Fibroblast of the aortic adventitia (primary cell): ENCODE measurements around the gene KEL. TPM values are rescaled to one million over a fixed set of nuclear protein-coding genes. Genes with fewer than 3 reads are reported as not detected.

Source experiments
- DNase-seq: peaks from one replicate; pipeline ENCODE4 v3.0.0-alpha.2; 2010; ENCODE audit warnings: low read depth
- H3K4me3 ChIP-seq: 2 replicates; pipeline ENCODE4 v1.5.1; 2011; ENCODE audit warnings: low read depth, mild to moderate bottlenecking, control low read depth, low read length, moderate library complexity
- total RNA-seq: library from RNA; depleted of rRNA; stranded (reverse); fragments of >200 nt; gene quantifications from 2 replicates; pipeline ENCODE4 v1.2.3, GENCODE V29; 2012; ENCODE audit warnings: low replicate concordance
- TF ChIP-seq, protein P1 (sequence below): IDR thresholded peaks from 2 replicates; pipeline ENCODE4 v1.5.1; 2011; ENCODE audit warnings: mild to moderate bottlenecking, low read length, control low read depth, inconsistent platforms; ENCODE audit not compliant: insufficient read depth

The KEL gene
- total RNA-seq, 1 donor, result not detected

DNA sequence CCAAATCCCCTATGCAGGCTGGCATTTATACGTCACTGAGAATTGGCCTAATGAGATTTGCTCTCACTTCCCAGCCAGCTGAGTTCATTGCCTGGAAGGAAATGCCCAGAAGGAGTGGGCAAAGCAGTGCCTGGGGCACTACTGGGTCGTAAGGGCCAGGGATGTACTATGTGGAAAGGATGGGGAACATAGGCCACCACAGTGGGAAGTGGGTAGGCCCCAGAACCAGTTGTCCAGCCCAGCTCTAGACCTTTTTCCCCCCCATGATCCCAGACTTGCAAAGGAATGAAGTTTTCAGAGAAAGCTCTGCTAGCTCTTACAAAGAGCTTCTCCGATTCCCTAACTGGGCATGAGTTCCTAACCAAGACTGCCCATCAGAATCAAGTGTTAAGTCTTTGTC lies 42.5 kb downstream of the KEL start:
- no peak for DNase-seq
- no peak overlapping the region for H3K4me3 ChIP-seq
- TF ChIP-seq, protein P1, sequence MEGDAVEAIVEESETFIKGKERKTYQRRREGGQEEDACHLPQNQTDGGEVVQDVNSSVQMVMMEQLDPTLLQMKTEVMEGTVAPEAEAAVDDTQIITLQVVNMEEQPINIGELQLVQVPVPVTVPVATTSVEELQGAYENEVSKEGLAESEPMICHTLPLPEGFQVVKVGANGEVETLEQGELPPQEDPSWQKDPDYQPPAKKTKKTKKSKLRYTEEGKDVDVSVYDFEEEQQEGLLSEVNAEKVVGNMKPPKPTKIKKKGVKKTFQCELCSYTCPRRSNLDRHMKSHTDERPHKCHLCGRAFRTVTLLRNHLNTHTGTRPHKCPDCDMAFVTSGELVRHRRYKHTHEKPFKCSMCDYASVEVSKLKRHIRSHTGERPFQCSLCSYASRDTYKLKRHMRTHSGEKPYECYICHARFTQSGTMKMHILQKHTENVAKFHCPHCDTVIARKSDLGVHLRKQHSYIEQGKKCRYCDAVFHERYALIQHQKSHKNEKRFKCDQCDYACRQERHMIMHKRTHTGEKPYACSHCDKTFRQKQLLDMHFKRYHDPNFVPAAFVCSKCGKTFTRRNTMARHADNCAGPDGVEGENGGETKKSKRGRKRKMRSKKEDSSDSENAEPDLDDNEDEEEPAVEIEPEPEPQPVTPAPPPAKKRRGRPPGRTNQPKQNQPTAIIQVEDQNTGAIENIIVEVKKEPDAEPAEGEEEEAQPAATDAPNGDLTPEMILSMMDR, result no peak

DNA sequence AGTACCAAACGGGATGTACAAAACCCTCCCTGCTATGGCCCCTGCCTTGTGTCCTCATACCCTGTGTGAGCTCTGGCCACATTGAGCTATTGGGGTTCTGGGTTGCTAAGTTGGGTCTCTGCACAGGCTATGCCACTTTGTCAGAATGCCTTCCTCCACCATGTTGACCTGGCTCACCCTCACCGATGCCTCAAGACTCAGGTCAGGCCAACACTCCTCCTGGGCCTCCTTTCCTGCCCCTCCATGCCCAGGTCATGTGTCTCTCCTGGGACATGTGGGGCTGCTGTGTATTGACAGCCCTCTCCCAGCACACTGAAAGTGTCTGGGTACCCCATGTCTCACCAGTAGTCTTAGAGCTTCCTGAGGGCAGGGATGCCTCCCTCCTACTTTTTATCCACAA lies 43.3 kb downstream of the KEL start:
- no peak for DNase-seq
- no peak overlapping the region for H3K4me3 ChIP-seq
- TF ChIP-seq, protein P1, result no peak

DNA sequence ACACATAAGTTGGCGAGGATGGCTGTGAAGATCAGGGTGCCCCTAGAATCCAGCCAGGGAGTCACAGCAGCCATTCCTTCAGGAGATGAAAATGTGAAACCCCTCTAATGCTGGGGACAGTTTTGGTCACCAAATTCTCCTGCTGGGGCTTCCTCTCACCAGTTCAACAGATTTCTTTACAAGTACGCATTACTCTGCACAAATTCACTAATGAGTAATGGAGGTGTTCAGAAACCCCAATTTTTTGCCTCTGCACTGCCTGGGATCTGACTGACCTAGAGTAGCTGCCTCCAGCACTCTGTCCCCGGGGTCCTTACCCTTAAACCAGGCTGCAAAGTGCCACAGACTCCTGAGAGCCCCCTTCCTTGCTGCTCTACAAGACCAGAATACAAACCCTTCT lies 44.7 kb downstream of the KEL start:
- DNase-seq, result no peak
- H3K4me3 ChIP-seq, result no peak overlapping the region
- TF ChIP-seq, protein P1, result no peak

DNA sequence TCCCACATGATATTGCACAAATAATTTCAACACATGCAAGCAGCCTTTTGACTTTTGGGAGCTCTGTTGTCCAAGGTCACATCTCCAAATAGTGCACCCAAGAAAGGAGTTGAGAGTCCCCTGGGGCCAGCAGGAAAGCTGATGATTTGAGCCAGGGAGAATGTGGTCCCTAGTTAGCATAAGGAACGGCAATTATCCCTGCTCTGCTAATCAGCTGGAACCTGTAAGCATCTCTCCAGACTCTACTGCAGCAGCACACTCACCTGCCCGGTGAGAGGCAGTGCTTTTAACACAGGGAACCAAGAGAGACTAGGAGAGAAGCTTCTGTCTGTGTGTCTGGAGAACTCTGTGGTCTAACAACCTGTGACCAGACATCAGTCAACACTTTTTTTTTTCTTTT lies 45.7 kb downstream of the KEL start:
- TF ChIP-seq, protein P1, result no peak
- DNase-seq, result no peak
- H3K4me3 ChIP-seq, result no peak overlapping the region

DNA sequence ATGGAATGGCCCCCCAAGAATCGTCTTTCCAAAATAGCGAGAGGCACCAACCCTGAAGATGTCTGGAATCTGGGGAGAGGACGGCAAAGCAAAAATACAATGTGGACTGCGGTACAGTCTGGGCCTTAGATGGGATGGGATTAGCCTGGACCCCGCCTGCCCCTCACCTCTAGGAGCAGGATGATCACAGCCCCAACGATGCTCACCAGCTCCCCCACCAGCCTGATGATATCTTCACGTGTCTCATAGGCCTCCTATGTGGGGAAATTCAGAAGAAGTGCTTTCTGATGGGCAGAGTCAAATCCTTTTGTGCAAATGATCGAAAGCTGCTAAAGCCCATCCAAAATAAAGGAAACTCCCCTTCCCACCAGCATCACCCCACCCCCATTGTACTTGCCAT lies 46.8 kb downstream of the KEL start:
- TF ChIP-seq, protein P1, result no peak
- no peak for DNase-seq
- no peak overlapping the region for H3K4me3 ChIP-seq

DNA sequence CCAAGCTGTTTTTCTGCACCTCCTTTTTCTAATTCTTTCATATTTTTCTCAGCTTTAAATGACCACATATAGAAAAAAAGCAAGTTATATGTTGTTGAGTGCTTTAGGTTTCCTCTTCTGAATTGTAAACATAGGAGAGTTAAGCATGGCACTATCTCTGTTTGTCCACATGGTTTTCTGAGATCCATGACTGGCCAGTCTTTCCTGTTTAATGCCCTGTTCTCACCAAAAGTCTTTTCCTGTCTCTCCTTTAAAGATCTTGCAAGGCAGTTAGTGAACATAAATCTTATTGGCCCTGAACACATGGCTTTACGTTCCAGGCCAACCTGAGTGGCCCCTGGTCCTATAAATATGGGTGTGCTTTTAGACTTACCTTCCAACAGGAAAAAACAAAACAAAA lies 48.0 kb downstream of the KEL start:
- no peak for DNase-seq
- H3K4me3 ChIP-seq, result no peak overlapping the region
- TF ChIP-seq, protein P1, result no peak

DNA sequence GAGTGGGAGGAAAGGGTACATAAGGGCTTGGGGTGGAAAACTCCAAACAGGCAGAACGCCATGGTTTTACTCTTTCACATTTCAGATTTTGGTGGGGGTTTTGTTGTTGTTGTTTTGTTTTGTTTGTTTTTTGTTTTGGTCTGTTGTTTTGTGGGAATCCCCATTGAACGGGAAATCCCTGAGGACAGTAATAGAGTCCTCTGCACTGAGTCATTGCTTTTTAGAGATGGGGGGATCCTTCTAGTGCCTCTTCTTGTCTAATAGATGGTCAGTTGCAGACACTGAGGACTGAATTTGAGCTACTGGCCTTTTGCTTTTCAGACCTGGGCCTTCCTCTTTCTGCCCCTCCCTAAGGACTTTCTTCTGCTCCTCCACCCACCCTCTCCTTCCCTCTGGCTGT lies 48.6 kb downstream of the KEL start:
- TF ChIP-seq, protein P1, result no peak
- no peak overlapping the region for H3K4me3 ChIP-seq
- DNase-seq, result no peak
